Pons (tissue), 1 donor: ENCODE data around the gene PTRH2.
A peak's percentile ranks its signal among the peaks of the same experiment; 100 is the strongest.
"Not testable (repeated sequence)": the region's sequence is repeated elsewhere in the genome, so short reads cannot be mapped to it uniquely, and the experiment has no call there.

Experiments
- DNase-seq: peaks from one replicate; pipeline ENCODE4 v3.0.0-alpha.2; 2016; ENCODE audit warnings: low spot score

Gene PTRH2

DNA sequence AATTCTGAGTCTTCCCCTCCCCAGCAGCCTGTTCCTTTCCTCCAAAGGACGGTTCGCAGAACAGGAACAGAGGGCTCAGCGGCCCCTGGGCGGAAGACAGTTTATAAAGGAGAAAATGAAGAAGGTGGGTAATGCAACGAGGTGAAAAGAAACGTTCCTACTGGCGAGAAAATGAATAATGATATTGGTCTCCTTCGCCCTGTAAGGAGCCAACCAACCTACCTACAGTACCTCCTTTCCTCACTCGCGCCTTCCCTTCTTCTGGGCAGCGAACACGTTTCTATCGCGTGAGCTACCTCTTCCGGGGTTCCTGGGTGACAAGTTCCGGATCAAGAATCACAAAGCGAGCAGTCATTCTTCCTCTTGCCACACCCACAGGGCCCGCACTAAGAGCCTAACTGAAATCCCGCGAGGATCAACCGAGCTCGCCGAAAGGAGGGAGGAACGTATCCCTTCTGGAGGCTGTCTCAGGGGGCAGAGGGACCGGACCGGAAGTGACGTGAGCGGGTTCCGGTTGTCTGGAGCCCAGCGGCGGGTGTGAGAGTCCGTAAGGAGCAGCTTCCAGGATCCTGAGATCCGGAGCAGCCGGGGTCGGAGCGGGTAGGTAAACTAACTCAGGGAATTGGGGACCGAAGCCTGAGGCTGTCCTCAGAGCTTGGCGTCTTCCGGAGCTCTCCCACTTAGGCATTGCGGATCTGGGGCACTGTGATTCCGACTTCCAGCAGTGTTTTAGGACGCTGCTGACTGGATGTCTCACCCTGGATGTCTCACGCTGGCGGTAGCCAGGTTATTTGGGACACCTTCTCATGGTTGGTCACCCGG lies at the start of gene PTRH2, which contains the start of gene VMP1:
Gene PTRH2 (minus strand): TSS at position 282 of the 822 bp plus-strand sequence. CDS start 9,452 bp downstream, outside the sequence.
Gene VMP1 (plus strand): TSS at position 506 of the 822 bp plus-strand sequence. CDS start 23,793 bp downstream, outside the sequence.
- peak; percentile 100 for DNase-seq

DNA sequence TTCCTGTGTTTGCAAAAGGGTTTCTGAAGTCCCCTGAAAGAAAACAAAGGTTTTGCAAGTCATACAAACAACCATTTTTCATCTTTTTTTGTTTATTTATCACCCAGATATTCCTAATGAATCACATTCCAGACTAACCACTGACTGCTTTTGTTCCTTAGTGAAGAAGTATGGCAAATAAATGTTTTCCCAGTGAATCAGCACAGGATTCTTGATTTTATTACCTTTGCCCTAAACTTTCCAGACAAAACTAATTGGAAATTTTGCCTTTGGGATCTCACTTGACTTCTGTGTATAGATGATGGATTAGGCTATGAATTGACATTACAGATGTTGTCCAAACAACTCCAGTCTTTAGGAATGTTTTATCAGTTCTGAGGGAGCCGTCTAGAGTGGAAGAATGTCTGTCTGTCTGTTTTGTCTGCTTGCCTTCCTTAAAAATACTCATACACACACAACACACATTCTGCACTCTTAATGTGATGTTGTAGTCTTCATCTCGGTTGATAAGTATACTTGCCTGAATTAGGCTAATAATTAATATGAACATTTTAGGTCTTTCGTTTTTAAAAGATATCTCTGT lies 49.1 kb upstream of the PTRH2 start:
- DNase-seq, result no peak

GRCh38 chr17:59755069-59755468 lies 47.8 kb upstream of the PTRH2 start:
- DNase-seq, result not testable (repeated sequence)

DNA sequence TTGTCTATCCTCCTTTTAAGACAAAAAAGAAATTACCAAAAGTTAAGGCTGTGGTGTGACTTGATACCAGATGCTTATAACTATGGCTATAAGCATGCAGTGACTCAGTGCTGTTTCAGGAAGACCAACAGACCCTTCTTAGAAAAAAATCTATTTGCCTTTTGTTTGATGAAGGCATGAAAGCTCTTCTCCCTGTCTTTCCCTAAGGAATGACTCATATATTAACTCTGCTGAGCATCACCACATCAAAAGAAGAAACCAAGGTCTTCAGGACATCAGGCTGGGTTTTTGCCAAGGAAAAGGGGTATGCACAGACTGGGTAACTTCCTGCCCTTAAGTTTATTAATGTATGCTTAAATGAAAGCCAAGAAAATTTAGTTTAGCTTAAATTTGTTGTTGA lies 47.3 kb upstream of the PTRH2 start:
- no peak for DNase-seq

DNA sequence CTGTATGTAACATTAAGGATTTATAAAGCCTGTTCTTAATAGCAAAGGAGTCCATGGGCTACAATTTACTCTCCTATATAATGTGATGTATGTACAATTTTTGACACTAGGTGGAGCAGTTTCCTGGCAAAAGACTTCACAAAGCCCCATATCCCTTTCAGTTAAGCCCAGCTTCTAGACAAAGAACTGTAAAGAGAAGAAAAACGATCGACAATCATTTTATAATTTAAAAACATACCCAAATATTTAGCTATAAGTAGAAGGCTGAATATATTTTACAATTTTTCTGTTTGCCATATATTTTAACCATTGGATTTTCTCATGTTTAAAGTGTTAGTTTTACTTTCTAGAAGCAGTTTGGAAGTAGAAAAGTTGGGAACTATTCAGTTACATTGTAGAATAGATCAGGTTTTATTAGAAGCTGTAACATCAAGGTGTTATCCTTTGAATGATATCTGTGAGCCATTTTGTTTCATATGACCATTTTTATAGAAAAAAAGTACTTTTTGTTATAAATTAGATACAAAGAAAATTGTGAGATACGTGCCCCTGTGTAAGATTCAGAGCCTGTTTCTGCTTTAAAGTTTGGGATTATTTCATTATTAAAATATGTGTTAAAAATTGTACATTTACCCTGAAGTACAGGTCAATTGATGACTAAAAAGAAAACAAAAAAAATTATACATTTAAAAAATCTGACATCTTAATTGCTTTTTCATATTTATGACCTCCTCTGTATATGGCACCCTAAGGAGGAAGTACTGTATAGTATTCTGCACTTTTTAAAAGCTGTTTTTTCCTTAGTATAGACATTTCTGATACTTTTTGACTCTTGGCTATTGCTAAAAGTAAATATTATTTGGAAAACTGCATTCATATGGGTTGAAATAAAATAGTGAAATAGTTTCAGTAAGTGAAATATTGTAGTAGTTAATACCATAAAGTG lies 46.6 kb upstream of the PTRH2 start:
- DNase-seq, result peak; percentile 94

- DNase-seq, result no peak
Measured at GRCh38 chr17:59752922-59753321, 45.7 kb upstream of the PTRH2 start.

DNA sequence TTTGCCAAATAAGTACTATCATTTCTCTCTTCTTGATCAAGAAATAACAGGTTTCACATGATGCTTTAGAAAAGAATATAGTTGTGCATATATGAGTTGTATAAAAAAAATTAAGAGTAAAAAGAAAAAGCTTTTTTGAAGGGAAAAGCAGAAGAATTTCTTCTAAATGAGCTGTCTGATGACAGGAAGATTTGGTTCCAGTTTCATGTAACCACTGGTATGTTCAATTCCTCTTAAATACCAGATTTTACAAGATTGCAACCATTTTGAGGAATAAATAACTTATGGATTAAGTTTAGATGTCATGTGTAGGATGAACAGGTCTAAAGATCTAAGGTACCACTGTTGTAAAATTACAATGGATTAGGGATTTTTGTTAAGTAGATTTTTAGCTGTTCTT lies 45.2 kb upstream of the PTRH2 start:
- DNase-seq, result no peak

DNA sequence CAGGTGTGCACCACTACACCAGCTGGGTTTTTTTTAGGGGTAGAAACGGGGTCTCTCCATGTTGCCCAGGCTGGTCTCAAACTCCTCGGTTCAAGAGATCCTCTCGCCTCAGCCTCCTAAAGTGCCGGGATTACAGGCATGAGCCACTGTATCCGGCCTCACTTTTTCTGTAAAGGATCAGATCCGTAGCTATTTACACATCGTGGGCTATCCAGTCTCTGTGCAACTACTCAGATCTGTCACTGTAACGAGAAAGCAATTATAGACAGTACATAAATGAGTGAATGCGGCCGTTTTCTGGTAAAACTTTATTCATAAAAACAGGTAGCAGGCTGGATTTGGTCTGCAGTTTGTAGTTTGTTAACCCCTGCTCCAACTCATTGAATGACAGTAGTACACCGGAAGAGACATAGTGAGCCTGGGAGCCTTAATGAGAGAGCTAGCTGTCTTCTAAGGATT lies 44.8 kb upstream of the PTRH2 start:
- DNase-seq, result no peak

GRCh38 chr17:59748591-59748990 lies 41.4 kb upstream of the PTRH2 start:
- DNase-seq, result no peak

- DNase-seq, result peak; percentile 65
Measured at GRCh38 chr17:59746849-59747445, 39.7 kb upstream of the PTRH2 start.

- no peak for DNase-seq
Measured at GRCh38 chr17:59745040-59745439, 37.8 kb upstream of the PTRH2 start.

GRCh38 chr17:59743842-59744241 lies 36.6 kb upstream of the PTRH2 start:
- DNase-seq, result no peak

DNA sequence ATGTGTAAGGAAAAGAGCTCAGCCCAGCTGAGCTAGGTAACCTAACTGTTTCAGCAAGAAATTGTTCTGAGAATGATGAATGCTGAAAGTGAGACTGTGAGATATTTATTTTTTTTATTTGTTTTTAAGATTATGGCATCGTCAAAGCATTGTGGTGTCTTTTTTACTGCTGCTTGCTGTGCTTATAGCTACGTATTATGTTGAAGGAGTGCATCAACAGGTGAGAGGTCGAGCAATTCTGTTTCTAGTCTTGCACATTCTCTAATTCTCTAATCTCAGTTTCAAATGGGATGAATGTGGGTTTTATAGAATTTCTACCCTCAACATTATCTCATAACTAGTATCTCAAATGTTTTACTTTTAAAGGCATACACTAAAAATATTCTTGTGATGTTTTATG lies 30.1 kb upstream of the PTRH2 start:
- DNase-seq, result no peak

DNA sequence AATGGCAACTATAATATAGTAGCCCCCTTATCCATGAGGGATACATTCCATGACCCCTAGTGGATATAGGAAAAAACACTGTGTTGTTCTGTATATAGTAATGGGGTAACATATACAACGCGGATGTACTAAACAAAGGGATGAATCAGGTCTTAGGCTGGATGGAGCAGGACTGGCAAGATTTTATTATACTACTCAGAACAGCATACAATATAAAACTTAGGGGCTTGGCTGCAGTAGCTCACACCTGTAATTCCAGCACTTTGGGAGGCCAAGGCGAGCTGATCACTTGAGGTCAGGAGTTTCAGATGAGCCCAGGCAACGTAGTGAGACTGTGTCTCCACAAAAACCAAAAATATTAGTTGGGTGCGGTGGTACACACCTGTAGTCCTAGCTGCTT lies 27.0 kb upstream of the PTRH2 start:
- no peak for DNase-seq

- DNase-seq, result no peak
Measured at GRCh38 chr17:59733697-59734096, 26.5 kb upstream of the PTRH2 start.

DNA sequence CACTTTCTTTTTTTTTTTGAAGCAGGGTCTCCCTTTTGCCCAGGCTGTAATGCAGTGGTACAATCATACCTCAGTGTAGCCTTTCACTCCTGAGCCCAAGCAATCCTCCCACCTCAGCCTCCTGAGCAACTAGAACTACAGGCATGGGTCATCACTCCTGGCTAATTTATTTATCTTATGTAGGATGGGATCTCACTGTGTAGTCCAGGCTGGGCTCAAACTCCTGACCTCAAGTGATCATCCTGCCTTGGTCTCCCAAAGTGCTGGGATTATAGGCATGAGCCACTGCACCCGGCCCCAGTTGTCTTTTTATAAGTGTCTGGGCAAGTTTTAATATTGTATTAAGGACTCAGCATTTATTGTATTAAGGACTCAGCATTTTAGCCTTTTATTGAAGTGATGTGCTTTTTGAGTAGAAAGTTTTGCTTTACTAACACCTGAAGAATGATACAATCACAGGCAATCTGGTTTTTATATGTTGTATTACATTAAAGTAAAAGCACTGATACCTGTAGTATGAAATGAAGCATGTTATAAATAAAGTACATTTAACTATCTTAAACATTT lies 23.1 kb upstream of the PTRH2 start:
- no peak for DNase-seq

- no peak for DNase-seq
Measured at GRCh38 chr17:59727817-59728533, 20.7 kb upstream of the PTRH2 start.

GRCh38 chr17:59725691-59726090 lies 18.5 kb upstream of the PTRH2 start:
- peak; percentile 55 for DNase-seq

DNA sequence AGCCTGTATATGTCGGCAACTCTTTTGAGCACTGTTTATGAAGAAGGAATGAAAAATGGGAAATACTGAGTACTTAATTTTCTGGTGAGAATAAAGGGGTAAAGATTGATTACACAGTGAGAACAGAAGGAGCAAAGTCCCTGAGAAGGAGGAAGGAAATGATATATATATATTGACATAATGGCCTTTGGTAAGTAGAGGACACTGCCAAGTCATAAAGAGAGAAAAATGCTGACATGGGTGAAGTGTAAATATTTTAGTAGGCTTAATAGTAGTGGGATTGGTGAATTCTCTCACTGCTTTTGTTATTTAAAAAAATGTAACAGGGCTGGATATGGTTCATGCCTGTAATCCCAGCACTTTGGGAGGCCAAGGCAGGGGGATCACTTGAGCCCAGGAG lies 16.4 kb upstream of the PTRH2 start:
- no peak for DNase-seq

DNA sequence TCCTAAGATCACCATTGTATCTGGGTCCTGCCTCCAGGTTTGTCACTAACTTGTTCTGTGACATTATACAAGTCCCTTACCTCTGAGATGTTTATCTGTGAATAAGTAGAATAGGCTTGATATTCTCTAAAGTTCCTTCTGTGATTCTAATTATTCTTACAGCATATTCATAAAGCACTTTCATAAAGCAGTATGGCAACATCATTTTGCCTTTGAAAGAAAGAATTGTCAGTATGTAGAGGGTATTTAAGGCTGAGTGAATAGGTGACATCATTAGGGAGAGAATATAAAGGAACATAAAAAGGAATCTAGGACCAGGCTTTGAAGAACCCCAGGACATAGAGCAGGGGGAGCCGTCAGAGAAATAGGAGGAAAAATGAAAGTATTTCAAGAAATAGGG lies 15.8 kb upstream of the PTRH2 start:
- no peak for DNase-seq

GRCh38 chr17:59722623-59723022 lies 15.4 kb upstream of the PTRH2 start:
- DNase-seq, result no peak
